ENCODE results near the gene ANGPT4. TPM values are rescaled to one million over a fixed set of nuclear protein-coding genes. Genes with fewer than 3 reads are reported as not detected.

ANGPT4 gene
- total and polyA plus RNA-seq, 3 experiments from 2014 or later: not detected

GRCh38 chr20:844473-845225, 71.5 kb downstream of the ANGPT4 start:
- Mint-ChIP-seq H3K9me3 (no peaks in the 10 kb centered on the region), H3K4me1 (peaks cover 42 to 67% (median 44%) of the 10 kb centered on the region in 3 donors), H3K36me3 (peaks cover 0 to 6% (median 0%) of the 10 kb centered on the region in 3 donors), H3K27ac (peak overlapping the region; percentile 48 to 94 (median 86)), H3K27me3 (peaks cover 0 to 2% of the 10 kb centered on the region in 2 donors), H3K4me3 (peak overlapping the region; percentile 82 to 94 (median 92))
- ChIA-PET CTCF (interaction anchor here (0.7 to 6.1 kb wide), 3 partner anchors 11 to 112 kb away, joined by 3 to 45 read pairs (median 6); partner anchors contain the start of gene FAM110A), POLR2A (interaction anchor here (1.1 to 5.4 kb wide), 2 partner anchors 9 to 12 kb away, joined by 4 to 48 read pairs; partner anchors contain the start of gene FAM110A)
- peak overlapping the region; percentile 31 for H3K27ac ChIP-seq (ENCODE audit: low read depth, low read length)
- H3K4me3 ChIP-seq (ENCODE audit: low read length): peak overlapping the region; percentile 83
- no peaks in the 10 kb centered on the region for H3K27me3 ChIP-seq (ENCODE audit: insufficient read depth, low read length, poor library complexity, severe bottlenecking)
- peak; percentile 84 to 95 (median 90) for DNase-seq
- no peaks in the 10 kb centered on the region for H3K36me3 ChIP-seq (ENCODE audit: insufficient read depth, low read length)
- H3K4me1 ChIP-seq (ENCODE audit: insufficient read depth, low read length): peaks cover 55% of the 10 kb centered on the region
- no peaks in the 10 kb centered on the region for H3K9me3 ChIP-seq (ENCODE audit: low read length)

GRCh38 chr20:843912-844311, 72.2 kb downstream of the ANGPT4 start:
- Mint-ChIP-seq H3K27ac (peak overlapping the region in 7 of 8 donors; percentile 48 to 94 (median 87)), H3K36me3 (peaks cover 0 to 6% (median 0%) of the 10 kb centered on the region in 3 donors), H3K27me3 (peaks cover 0 to 2% of the 10 kb centered on the region in 2 donors), H3K4me3 (peak overlapping the region in 6 of 7 donors; percentile 82 to 94 (median 92)), H3K4me1 (peaks cover 42 to 65% (median 44%) of the 10 kb centered on the region in 3 donors), H3K9me3 (no peaks in the 10 kb centered on the region)
- Histone ChIP-seq H3K27ac (ENCODE audit: low read depth, low read length) (no peak overlapping the region), H3K4me1 (ENCODE audit: insufficient read depth, low read length) (peaks cover 55% of the 10 kb centered on the region), H3K36me3 (ENCODE audit: insufficient read depth, low read length) (no peaks in the 10 kb centered on the region), H3K9me3 (ENCODE audit: low read length) (no peaks in the 10 kb centered on the region), H3K4me3 (ENCODE audit: low read length) (peak overlapping the region; percentile 83), H3K27me3 (ENCODE audit: insufficient read depth, low read length, poor library complexity, severe bottlenecking) (no peaks in the 10 kb centered on the region)
- no peak for DNase-seq
- CTCF ChIA-PET: interaction anchor here (0.7 to 6.1 kb wide), 4 partner anchors 11 to 113 kb away, joined by 3 to 45 read pairs (median 4); partner anchors contain the start of gene FAM110A
- POLR2A ChIA-PET: interaction anchor here (1.1 to 5.4 kb wide), 2 partner anchors 9 to 11 kb away, joined by 4 to 48 read pairs; partner anchors contain the start of gene FAM110A

- H3K9me3 Mint-ChIP-seq: no peaks in the 10 kb centered on the region
- H3K27me3 Mint-ChIP-seq: peaks cover 0 to 2% of the 10 kb centered on the region in 2 donors
- ChIA-PET POLR2A (interaction anchor here (5.4 kb wide), 1 partner anchor 9 kb away, joined by 48 read pairs; the partner anchor contains the start of gene FAM110A), CTCF (interaction anchor here (1.4 to 6.1 kb wide), 3 partner anchors 9 to 27 kb away, joined by 3 to 45 read pairs (median 5); partner anchors contain the start of gene FAM110A)
- Histone ChIP-seq H3K4me1 (ENCODE audit: insufficient read depth, low read length) (peaks cover 50% of the 10 kb centered on the region), H3K9me3 (ENCODE audit: low read length) (no peaks in the 10 kb centered on the region), H3K27me3 (ENCODE audit: insufficient read depth, low read length, poor library complexity, severe bottlenecking) (no peaks in the 10 kb centered on the region), H3K4me3 (ENCODE audit: low read length) (no peak overlapping the region), H3K36me3 (ENCODE audit: insufficient read depth, low read length) (no peaks in the 10 kb centered on the region), H3K27ac (ENCODE audit: low read depth, low read length) (no peak overlapping the region)
- peaks cover 46 to 64% (median 46%) of the 10 kb centered on the region in 3 donors for H3K4me1 Mint-ChIP-seq
- peak overlapping the region in 3 of 8 donors; percentile 4 to 94 (median 52) for H3K27ac Mint-ChIP-seq
- no peak for DNase-seq
- peak overlapping the region in 2 of 7 donors; percentile 50 to 59 for H3K4me3 Mint-ChIP-seq
- peaks cover 0 to 8% (median 0%) of the 10 kb centered on the region in 3 donors for H3K36me3 Mint-ChIP-seq
Measured at GRCh38 chr20:842547-842940, 73.6 kb downstream of the ANGPT4 start.

GRCh38 chr20:841568-842546, 74.3 kb downstream of the ANGPT4 start:
- Histone ChIP-seq H3K27ac (ENCODE audit: low read depth, low read length) (no peak overlapping the region), H3K4me1 (ENCODE audit: insufficient read depth, low read length) (peaks cover 50% of the 10 kb centered on the region), H3K9me3 (ENCODE audit: low read length) (no peaks in the 10 kb centered on the region), H3K27me3 (ENCODE audit: insufficient read depth, low read length, poor library complexity, severe bottlenecking) (no peaks in the 10 kb centered on the region), H3K36me3 (ENCODE audit: insufficient read depth, low read length) (no peaks in the 10 kb centered on the region), H3K4me3 (ENCODE audit: low read length) (peak overlapping the region; percentile 22)
- peak overlapping the region; percentile 13 to 67 (median 44) for H3K4me3 Mint-ChIP-seq
- DNase-seq: no peak
- POLR2A ChIA-PET: interaction anchor here (1.1 to 5.4 kb wide), 2 partner anchors 9 kb away, joined by 3 to 48 read pairs; partner anchors contain the start of gene FAM110A
- peaks cover 0 to 8% (median 0%) of the 10 kb centered on the region in 3 donors for H3K36me3 Mint-ChIP-seq
- peaks cover 0 to 2% of the 10 kb centered on the region in 2 donors for H3K27me3 Mint-ChIP-seq
- H3K9me3 Mint-ChIP-seq: no peaks in the 10 kb centered on the region
- CTCF ChIA-PET: interaction anchor here (0.8 to 1.8 kb wide), 5 partner anchors 8 to 114 kb away, joined by 3 to 5 read pairs (median 5); partner anchors contain the start of gene FAM110A
- H3K27ac Mint-ChIP-seq: no peak overlapping the region
- H3K4me1 Mint-ChIP-seq: peaks cover 43 to 64% (median 46%) of the 10 kb centered on the region in 3 donors

GRCh38 chr20:840858-841567, 75.1 kb downstream of the ANGPT4 start:
- DNase-seq: peak in 3 of 5 donors; percentile 18 to 54 (median 20)
- Histone ChIP-seq H3K9me3 (ENCODE audit: low read length) (no peaks in the 10 kb centered on the region), H3K27me3 (ENCODE audit: insufficient read depth, low read length, poor library complexity, severe bottlenecking) (no peaks in the 10 kb centered on the region), H3K36me3 (ENCODE audit: insufficient read depth, low read length) (no peaks in the 10 kb centered on the region), H3K4me3 (ENCODE audit: low read length) (peak overlapping the region; percentile 12), H3K4me1 (ENCODE audit: insufficient read depth, low read length) (peaks cover 49% of the 10 kb centered on the region), H3K27ac (ENCODE audit: low read depth, low read length) (no peak overlapping the region)
- peak overlapping the region in 1 of 8 donors; percentile 42 for H3K27ac Mint-ChIP-seq
- ChIA-PET CTCF (interaction anchor here (0.8 to 1.8 kb wide), 3 partner anchors 8 to 115 kb away, joined by 3 to 5 read pairs (median 5); partner anchors contain the start of gene FAM110A), POLR2A (interaction anchor here (1.1 kb wide), 1 partner anchor 8 kb away, joined by 3 read pairs; the partner anchor contains the start of gene FAM110A)
- H3K4me1 Mint-ChIP-seq: peaks cover 42 to 64% (median 46%) of the 10 kb centered on the region in 3 donors
- H3K27me3 Mint-ChIP-seq: no peaks in the 10 kb centered on the region
- H3K4me3 Mint-ChIP-seq: peak overlapping the region in 6 of 7 donors; percentile 50 to 81 (median 58)
- no peaks in the 10 kb centered on the region for H3K9me3 Mint-ChIP-seq
- H3K36me3 Mint-ChIP-seq: peaks cover 0 to 7% (median 0%) of the 10 kb centered on the region in 3 donors

- H3K4me1 Mint-ChIP-seq: peaks cover 43 to 64% (median 46%) of the 10 kb centered on the region in 3 donors
- DNase-seq: no peak
- no peaks in the 10 kb centered on the region for H3K9me3 Mint-ChIP-seq
- H3K27me3 ChIP-seq (ENCODE audit: insufficient read depth, low read length, poor library complexity, severe bottlenecking): no peaks in the 10 kb centered on the region
- no peaks in the 10 kb centered on the region for H3K27me3 Mint-ChIP-seq
- H3K4me1 ChIP-seq (ENCODE audit: insufficient read depth, low read length): peaks cover 49% of the 10 kb centered on the region
- H3K27ac ChIP-seq (ENCODE audit: low read depth, low read length): no peak overlapping the region
- H3K36me3 ChIP-seq (ENCODE audit: insufficient read depth, low read length): no peaks in the 10 kb centered on the region
- H3K4me3 Mint-ChIP-seq: peak overlapping the region in 6 of 7 donors; percentile 50 to 81 (median 58)
- ChIA-PET POLR2A (interaction anchor here (1.1 kb wide), 1 partner anchor 7 kb away, joined by 3 read pairs; the partner anchor contains the start of gene FAM110A), CTCF (interaction anchor here (1.5 to 1.8 kb wide), 2 partner anchors 9 to 115 kb away, joined by 5 read pairs; no protein-coding TSS in a partner anchor)
- no peak overlapping the region for H3K4me3 ChIP-seq (ENCODE audit: low read length)
- peaks cover 0 to 6% (median 0%) of the 10 kb centered on the region in 3 donors for H3K36me3 Mint-ChIP-seq
- peak overlapping the region in 1 of 8 donors; percentile 42 for H3K27ac Mint-ChIP-seq
- no peaks in the 10 kb centered on the region for H3K9me3 ChIP-seq (ENCODE audit: low read length)
Measured at GRCh38 chr20:840503-840857, 75.7 kb downstream of the ANGPT4 start.
